Measurements from ENCODE around the gene CLDN4.
"Not testable (repeated sequence)": the region's sequence is repeated elsewhere in the genome, so short reads cannot be mapped to it uniquely, and the experiment has no call there.

Gene CLDN4

DNA sequence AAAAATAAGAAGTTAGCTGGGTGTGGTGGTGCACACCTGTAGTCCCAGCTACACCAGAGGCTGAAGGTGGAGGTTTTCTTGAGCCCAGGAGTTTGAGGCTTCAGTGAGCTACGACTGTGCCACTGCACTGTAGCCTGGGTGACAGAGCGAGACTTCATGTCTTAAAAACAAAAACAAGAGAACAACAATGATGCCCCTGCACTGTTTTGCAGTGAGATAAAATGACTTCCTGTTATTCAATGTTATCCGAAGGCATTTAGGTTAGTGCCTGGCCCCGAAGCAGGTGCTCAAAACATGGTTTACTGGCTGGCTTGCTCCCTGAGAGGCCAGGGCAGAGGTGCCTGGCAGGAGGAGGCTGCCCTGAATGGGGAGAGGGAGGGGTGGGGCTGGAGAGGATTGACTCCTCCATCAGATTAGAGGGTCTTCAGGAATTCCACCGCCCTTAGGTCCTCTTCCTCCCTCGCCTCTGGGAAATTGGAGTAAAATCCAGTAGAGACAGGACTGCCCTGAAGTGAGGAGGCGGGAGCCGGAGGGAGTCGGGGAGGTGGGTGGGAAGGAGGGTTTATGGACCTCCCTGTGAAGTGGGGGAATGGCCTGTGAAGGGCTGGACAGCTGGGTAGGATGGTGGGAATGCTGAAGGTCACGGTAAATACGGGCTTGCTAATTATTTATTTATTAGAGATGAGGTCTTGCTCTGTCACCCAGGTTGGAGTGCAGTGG is 6.8 kb upstream of the CLDN4 start:
- no peak for DNase-seq (ENCODE audit: low read depth in 3 of 3)

DNA sequence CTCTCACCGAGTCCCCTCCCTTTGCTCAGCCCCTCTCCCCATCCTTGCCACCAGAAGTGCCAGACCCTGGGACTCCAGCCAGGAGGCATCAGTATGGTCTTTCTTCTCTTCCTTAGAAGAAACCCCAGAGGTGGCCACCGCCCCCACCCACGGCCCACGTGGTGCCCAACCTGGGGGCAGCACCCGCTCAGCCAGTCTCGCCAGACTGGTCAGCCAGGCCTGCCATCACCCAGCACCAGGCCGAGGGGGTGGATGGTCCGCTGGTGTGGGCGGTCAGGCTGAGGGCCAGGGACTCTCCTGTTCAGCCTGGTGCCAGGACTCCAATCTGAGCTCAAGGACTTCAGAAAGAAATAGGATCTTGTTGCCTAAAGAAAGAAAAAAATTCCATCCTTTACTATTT is 5.8 kb upstream of the CLDN4 start:
- DNase-seq (ENCODE audit: low read depth in 3 of 3), result no peak

DNA sequence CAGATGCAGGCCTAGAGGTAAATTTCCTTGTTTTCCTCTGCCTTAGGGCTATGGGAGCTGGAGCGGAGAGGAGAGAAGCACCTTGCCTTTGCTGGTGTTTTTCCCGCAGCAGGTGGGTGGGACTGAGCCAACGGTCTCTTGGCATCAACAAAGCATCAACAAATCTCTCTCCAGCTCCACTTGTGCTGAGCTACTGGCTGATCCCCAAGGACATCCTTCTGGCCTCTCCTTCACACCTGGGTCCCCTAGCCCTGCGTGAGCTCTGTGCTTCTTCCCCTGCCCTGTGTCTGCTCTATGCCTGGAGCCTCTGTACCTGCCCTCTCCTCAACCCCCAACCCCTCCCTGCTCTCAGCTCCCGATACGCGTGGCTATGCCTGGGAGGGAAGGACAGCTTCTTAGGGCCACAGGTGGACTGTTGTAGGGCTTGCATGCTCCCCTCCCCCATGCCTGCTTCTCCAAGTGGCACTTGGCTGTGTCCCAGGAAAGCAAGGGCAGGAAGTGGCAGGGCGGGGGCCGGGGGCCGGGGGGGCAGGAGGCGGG is 3.2 kb upstream of the CLDN4 start:
- no peak for DNase-seq (ENCODE audit: low read depth in 3 of 3)

GRCh38 chr7:73828107-73828803 is 2.5 kb upstream of the CLDN4 start:
- DNase-seq (ENCODE audit: low read depth in 3 of 3), result no peak

DNA sequence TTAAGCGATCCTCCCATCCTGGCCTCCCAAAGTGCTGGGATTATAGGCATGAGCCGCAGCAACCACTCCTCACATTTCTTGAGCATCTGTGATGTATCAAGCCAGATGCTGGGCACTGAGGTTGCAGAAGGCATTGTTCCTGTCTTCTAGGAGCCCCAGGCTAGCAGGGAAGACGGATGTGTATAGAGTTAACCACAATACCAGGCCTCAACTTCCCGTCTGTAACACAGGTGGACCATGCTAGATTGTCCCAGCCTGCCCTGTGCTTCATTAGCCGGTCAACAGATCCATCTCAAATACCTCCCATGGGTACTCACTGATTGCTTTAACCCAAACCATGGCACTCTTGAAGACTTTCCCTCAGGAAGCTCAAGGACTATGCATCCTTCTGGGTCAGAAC is 1.8 kb upstream of the CLDN4 start:
- DNase-seq (ENCODE audit: low read depth in 3 of 3), result no peak

DNA sequence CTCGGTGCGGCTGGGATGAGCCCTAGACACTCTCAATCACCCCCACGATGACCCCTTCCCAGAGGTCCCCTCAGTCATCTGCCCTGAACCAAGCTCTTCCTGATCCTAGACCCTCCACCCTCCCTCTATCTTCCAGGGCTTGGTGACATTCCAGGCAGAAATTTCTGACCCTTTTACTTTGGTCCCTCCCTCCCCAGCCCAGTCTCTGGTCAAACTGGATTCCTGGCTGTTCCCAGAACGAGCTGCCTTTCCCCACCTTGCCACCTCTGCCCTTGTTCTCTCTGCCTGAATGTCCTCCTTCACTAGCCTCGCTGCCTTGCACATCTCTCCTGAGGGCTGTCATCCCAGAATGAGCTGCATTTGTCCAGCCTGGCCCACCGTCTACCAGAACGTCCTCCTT is 1.3 kb upstream of the CLDN4 start:
- no peak for DNase-seq (ENCODE audit: low read depth in 3 of 3)

DNA sequence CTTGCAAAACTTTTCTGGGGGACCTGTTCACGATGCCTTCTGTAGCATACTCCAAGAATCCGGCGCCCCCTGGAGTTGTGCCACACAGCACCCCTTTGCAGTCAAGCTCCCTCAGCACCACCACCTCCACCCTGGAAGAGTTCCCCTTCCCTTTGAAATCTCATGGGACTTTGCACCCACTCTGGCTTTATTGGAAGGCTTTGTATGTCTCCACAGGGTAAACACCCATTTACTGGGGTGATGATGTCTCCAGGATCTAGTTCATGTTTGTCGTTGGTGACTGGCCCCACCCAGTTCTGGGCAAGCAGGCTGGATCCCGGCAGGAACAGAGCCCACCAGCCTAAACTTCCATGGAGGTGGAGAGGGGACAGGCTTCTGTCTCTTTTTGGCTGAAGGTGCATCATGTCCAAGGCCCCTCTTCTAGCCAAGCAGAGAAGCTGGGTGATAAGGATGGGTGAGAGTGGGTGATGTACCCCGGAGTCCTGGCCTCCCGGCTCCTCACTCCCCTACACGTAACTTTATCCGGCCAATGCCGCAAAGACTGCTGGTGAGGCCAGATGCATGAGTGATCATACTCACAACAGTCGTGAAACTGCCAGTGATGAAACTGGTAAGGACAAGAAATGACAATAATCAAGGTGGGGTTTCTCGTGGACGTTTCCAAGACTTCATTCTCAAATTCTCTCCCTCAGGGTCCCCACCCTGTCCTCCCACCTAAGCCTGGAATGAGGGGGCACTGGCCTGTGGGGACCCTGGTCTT is 695 bp upstream of the CLDN4 start:
- DNase-seq (ENCODE audit: low read depth in 3 of 3), result no peak

- no peak for DNase-seq (ENCODE audit: low read depth in 3 of 3)
These were observed 713 bp downstream of the CLDN4 start for GRCh38 chr7:73831584-73831833.

- DNase-seq (ENCODE audit: low read depth in 3 of 3), result no peak
These were observed 1.2 kb downstream of the CLDN4 start for GRCh38 chr7:73831834-73832651.

DNA sequence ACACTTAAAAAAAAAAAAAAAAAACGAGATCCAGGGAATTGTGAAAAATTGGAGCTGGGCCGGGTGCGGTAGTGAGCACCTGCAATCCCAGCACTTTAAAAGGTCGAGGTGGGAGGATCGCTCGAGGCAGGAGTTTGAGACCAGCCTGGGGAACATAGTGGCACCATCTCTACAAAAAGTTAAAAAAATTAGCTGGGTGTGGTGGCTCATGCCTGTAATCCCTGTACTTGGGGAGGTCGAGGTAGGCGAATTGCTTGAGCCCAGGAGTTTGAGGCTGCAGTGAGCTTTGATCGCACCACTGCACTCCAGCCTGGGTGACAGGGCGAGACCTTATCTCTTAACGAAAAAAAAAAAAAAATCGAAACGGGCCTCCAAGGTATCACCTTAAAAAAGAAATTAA is 2.0 kb downstream of the CLDN4 start:
- DNase-seq (ENCODE audit: low read depth in 3 of 3), result no peak

- no peak for DNase-seq (ENCODE audit: low read depth in 3 of 3)
These were observed 2.6 kb downstream of the CLDN4 start for GRCh38 chr7:73833251-73833919.

DNA sequence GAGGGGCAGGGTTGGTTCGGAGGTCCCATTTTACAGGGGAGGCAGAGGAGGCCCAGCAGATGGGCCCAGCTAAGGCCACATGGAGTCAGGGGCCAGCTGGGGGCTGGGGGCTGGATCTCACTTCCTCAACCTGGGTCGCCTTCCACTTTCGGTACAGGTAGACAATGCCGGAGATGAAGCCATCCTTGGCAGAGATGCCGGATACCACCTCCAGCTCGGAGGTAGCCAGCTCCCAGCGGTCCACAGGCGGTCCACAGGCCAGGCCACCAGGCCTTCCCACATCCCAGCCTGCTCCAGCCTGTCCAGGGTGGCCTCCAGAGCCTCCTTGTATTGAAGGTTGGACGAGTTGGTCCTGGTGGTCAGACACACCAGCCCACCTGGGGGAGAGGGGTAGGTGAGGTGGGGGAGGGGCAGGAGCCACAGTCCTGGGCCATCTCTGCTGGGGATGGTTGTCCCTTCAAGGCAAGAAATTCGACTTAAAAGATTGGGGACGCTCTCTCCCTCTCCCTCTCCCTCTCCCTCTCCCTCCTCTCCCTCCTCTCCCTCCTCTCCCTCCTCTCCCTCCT is 3.9 kb downstream of the CLDN4 start:
- DNase-seq (ENCODE audit: low read depth in 3 of 3), result no peak

DNA sequence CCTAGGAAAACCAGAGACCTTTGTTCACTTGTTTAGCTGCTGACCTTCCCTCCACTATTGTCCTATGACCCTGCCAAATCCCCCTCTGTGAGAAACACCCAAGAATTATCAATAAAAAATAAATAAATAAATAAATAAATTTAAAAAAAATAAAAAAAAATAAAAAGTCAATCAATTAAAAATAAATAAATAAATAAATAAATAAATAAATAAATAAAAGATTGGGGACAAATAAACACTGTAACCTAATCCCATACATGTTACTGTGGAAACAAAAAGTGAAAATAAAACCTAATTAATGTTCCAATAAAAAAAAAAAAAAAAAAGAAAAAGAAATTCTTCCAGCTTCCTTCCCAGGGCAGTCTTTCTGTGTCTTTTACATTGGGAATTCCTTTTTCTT is 6.4 kb downstream of the CLDN4 start:
- not testable (repeated sequence) for DNase-seq (ENCODE audit: low read depth in 3 of 3)

- DNase-seq (ENCODE audit: low read depth in 3 of 3), result no peak
These were observed 7.8 kb downstream of the CLDN4 start for GRCh38 chr7:73838642-73839041.

DNA sequence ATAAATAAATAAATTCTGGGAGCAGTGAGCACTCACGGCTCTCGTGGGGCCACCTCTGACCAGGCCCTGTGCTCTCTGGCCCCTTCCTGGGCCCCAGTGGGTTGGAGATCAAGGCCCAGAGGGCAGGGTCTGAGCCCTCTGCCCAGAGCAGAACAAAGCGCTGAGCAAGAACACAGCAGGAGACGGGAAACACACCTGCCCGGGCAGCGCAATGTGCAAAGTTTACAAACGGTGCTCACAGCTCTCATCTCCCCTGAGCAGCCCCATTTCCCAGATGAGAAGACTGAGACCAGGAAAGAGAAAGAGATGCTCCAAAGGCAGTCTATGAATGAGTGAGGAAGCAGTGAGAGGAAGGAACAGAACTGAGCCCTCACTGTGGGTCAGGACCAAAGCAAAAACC is 8.5 kb downstream of the CLDN4 start:
- no peak for DNase-seq (ENCODE audit: low read depth in 3 of 3)

- DNase-seq (ENCODE audit: low read depth in 3 of 3), result no peak
These were observed 9.2 kb downstream of the CLDN4 start for GRCh38 chr7:73839743-73840714.

DNA sequence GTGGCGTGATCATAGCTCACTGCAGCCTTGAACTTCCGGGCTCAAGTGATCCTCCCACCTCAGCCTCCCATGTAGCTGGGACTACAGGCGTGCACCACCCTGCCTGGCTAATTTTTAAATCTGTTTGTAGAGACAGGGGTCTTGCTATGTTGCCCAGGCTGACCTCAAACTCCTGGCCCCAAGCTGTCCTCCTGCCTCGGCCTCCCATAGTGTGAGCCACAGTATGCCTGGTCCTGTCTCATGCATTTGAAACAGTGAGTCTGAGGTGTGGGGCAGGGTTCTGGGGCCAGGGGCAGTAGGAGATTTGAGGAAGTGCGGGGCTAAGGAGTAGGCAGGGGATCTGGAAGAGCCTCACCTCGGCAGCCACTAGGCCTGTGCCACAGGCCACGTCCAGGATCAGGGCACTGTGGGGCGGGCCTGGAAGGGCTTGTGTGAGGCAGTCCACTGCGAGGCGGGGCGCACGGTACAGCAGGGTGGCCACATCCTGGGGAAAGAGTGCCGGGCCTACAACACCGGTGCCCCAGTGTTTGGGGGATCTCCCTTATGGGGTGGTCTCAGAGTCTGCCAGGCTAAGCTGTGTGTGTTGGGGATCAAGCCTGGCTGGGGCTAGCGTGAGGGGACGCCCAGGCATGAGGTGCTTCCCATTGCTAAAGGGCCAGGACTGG is 10.1 kb downstream of the CLDN4 start:
- DNase-seq (ENCODE audit: low read depth in 3 of 3), result no peak

- DNase-seq (ENCODE audit: low read depth in 3 of 3), result no peak
These were observed 10.9 kb downstream of the CLDN4 start for GRCh38 chr7:73841689-73842066.

All from stimulated activated CD4-positive, alpha-beta T cell treated with anti-CD3 and anti-CD28 coated beads, TNF-alpha, amount 100 ng/mL, for 4 hours (primary cell).